ENCODE data around the gene MYO3B.

MYO3B gene

DNA sequence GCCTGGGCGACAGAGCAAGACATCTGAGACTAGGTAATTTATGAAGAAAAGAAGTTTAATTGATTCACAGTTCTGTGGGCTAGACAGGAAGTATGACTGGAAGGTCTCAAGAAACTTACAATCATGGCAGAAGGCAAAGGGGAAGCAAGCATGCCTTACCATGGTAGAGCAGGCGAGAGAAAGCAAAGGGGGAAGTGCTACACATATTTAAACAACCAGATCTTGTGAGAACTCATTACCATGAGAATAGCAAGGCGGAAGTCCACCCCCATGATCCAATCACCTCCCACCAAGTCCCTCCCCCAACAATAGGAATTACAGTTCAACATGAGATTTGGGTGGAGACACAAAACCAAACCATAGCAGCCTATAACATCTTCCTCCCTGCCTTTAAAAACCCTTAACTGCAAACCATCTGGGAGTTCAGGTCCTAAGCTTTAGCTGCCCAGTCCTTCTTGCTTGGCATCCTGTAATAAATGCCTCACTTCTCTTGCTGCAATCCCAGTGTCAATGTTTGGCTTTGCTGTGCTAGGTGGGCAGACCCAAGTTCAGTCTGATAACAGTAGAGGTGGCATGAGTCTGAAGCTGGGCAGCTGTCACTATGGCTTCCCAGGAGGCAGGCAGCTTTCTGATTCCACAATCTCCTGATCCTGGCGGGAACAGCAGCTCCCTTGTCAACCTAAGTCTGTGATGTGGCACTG lies 526.0 kb downstream of the MYO3B start:
- no peak for DNase-seq (ENCODE audit: low read depth)
